PC-9 (cell line): ENCODE results near the gene PIPOX. TPM values are rescaled to one million over a fixed set of nuclear protein-coding genes. Genes with fewer than 3 reads are reported as not detected.

Source experiments
- BruUV-seq: library from RNA; stranded (reverse); fragments of 400-500 nt; replicated peaks from 2 replicates; lab custom pipeline; 2021; lab: Mats Ljungman, UMichigan
- CTCF ChIA-PET: fragments of 300-600 bp; sonication (Branson Sonifier 250); formaldehyde crosslinking; loops from one replicate; lab custom pipeline; 2022; ENCODE audit warnings: antibody characterized with exemption; lab: Charles Lee
- POLR2A ChIA-PET: fragments of 300-600 bp; sonication (Branson Sonifier 250); formaldehyde crosslinking; loops from one replicate; lab custom pipeline; 2022; ENCODE audit warnings: antibody characterized with exemption; ENCODE audit not compliant: unreplicated experiment; lab: Charles Lee
- DNase-seq, 2 experiments: peaks; one replicate each; pipeline versions ENCODE4 v3.0.0 to v3.0.0-alpha.2; 2015 to 2022; ENCODE audit warnings: mixed read lengths in 1 of 2
- H2AFZ ChIP-seq: fragments of 200-600 bp; sonication (generic); 2 replicates; pipeline ENCODE4 v1.8.1; 2017; ENCODE audit warnings: antibody characterized with exemption
- H3F3A ChIP-seq: fragments of 200-600 bp; sonication (generic); 2 replicates; pipeline ENCODE4 v1.8.1; 2017; ENCODE audit warnings: antibody characterized with exemption, mild to moderate bottlenecking, low read depth; ENCODE audit not compliant: insufficient read depth
- H3K27ac ChIP-seq: fragments of 200-600 bp; sonication (generic); 2 replicates; pipeline ENCODE4 v1.6.1; 2016; ENCODE audit warnings: mixed run types
- H3K27me3 ChIP-seq: fragments of 200-600 bp; sonication (generic); 2 replicates; pipeline ENCODE4 v1.6.1; 2016; ENCODE audit warnings: low read depth, mixed run types; ENCODE audit not compliant: insufficient read depth
- H3K36me3 ChIP-seq: fragments of 200-600 bp; sonication (generic); 2 replicates; pipeline ENCODE4 v1.6.1; 2016; ENCODE audit warnings: low read depth, mixed run types
- H3K4me1 ChIP-seq: fragments of 200-600 bp; sonication (generic); replicated peaks from 2 replicates; pipeline ENCODE4 v1.6.1; 2016; ENCODE audit warnings: mixed run types; ENCODE audit not compliant: insufficient read depth
- H3K4me2 ChIP-seq: fragments of 200-600 bp; sonication (generic); 2 replicates; pipeline ENCODE4 v1.6.1; 2017; ENCODE audit warnings: mixed run types
- H3K4me3 ChIP-seq: fragments of 200-600 bp; sonication (generic); 2 replicates; pipeline ENCODE4 v1.6.1; 2016; ENCODE audit warnings: mixed run types
- H3K79me2 ChIP-seq: fragments of 200-600 bp; sonication (generic); 2 replicates; pipeline ENCODE4 v1.6.1; 2017; ENCODE audit warnings: low read depth, mixed run types
- H3K9me2 ChIP-seq: fragments of 200-600 bp; sonication (generic); 2 replicates; pipeline ENCODE4 v1.8.1; 2017; ENCODE audit warnings: mild to moderate bottlenecking; ENCODE audit not compliant: insufficient read depth
- H3K9me3 ChIP-seq: fragments of 200-600 bp; sonication (generic); 2 replicates; pipeline ENCODE4 v1.8.1; 2016; ENCODE audit warnings: low read depth; ENCODE audit not compliant: insufficient read depth
- H4K20me1 ChIP-seq: fragments of 200-600 bp; sonication (generic); 2 replicates; pipeline ENCODE4 v1.8.1; 2017; ENCODE audit not compliant: insufficient read depth
- CTCF ChIP-seq: fragments of 200-600 bp; sonication (generic); conservative IDR thresholded peaks from 2 replicates; pipeline ENCODE4 v1.6.1; 2017; ENCODE audit warnings: mixed run types, antibody characterized with exemption, mild to moderate bottlenecking, moderate library complexity
- EZH2 ChIP-seq: fragments of 200-600 bp; sonication (generic); IDR thresholded peaks from 2 replicates; pipeline ENCODE4 v1.8.0; 2017; ENCODE audit warnings: antibody characterized with exemption, low read depth
- intact Hi-C: fragments of 100-400 bp; cut with micrococcal nuclease; formaldehyde crosslinking; loops from one replicate; pipeline ENCODE4 v1.10.0; 2022; ENCODE audit not compliant: unreplicated experiment
- total RNA-seq: library from RNA; stranded (reverse); gene quantifications from 2 replicates; pipeline ENCODE4 v1.2.3, GENCODE V29; 2021

Gene PIPOX
- total RNA-seq, 1 experiment from 2014 or later = 2.8 TPM

DNA sequence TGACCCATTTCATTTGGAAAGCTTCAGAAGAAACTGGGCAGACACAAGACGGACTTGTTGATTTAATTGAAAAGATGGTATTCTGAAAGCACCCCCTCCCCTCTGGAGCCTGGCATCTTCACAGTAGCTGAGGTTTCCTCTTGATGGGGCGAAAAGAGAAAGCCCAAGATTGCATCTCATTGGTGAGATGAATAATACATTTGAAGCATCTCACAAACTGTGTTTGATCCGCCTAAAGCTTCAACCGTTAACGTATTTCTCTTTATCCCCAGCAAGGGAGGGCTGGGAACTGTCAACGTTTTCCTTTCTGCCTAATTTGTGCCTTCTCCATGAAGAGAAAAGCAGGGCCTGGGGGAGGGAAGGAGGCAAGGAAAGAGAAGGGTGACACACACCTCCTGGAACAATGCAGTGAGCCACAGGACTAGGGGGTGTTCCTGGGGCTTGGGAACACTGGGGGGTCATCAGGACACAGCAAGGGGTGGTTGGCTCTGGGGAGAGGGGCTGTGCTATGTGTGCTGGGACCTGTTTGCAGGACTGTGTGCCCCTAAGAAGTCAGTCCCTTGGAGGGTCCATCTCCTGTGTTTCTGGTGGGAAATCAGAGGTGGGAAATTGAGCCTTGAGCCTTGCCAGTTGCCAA lies 18.5 kb upstream of the PIPOX start:
- no peak overlapping the region for H3K27ac ChIP-seq
- no TSS peak for BruUV-seq

GRCh38 chr17:29031488-29031887 lies 11.5 kb upstream of the PIPOX start:
- Histone ChIP-seq H3K36me3 (no peaks in the 10 kb centered on the region), H3K9me3 (peaks cover 10% of the 10 kb centered on the region; the same call in 1 of the 2 replicates), H4K20me1 (no peaks in the 10 kb centered on the region), H3K4me3 (no peak overlapping the region), H3K27me3 (peaks cover 99% of the 10 kb centered on the region), H3F3A (no peaks in the 10 kb centered on the region), H3K4me1 (no peaks in the 10 kb centered on the region), H3K4me2 (no peak overlapping the region), H3K9me2 (no peaks in the 10 kb centered on the region), H3K79me2 (no peaks in the 10 kb centered on the region), H3K27ac (no peak overlapping the region), H2AFZ (no peak overlapping the region)
- BruUV-seq = no TSS peak
- ChIA-PET POLR2A (no interaction called here), CTCF (interaction anchor here (0.7 kb wide), 1 partner anchor 109 kb away, joined by 10 read pairs; no protein-coding TSS in a partner anchor)
- intact Hi-C loops = no loop called here
- TF ChIP-seq EZH2 = no peak
- no peak for DNase-seq

More for the DNA sequence above, 18.5 kb upstream of the PIPOX start:
- TF ChIP-seq EZH2 = no peak
- TF ChIP-seq CTCF = no peak
- no peaks in the 10 kb centered on the region; the same call in 1 of the 2 replicates for H4K20me1 ChIP-seq
- no peaks in the 10 kb centered on the region for H3F3A ChIP-seq
- H2AFZ ChIP-seq = no peak overlapping the region
- H3K36me3 ChIP-seq = no peaks in the 10 kb centered on the region
- H3K9me3 ChIP-seq = no peaks in the 10 kb centered on the region
- H3K4me3 ChIP-seq = no peak overlapping the region
- no peaks in the 10 kb centered on the region for H3K79me2 ChIP-seq
- ChIA-PET POLR2A (no interaction called here), CTCF (no interaction called here)
- no peak overlapping the region for H3K4me2 ChIP-seq
- H3K27me3 ChIP-seq = peaks cover 95% of the 10 kb centered on the region
- no peak for DNase-seq
- no peaks in the 10 kb centered on the region for H3K4me1 ChIP-seq
- intact Hi-C loops = no loop called here
- no peaks in the 10 kb centered on the region for H3K9me2 ChIP-seq

- Histone ChIP-seq H3K79me2 (no peaks in the 10 kb centered on the region), H3K27ac (no peak overlapping the region), H3K4me2 (no peak overlapping the region), H4K20me1 (no peaks in the 10 kb centered on the region), H3K9me2 (no peaks in the 10 kb centered on the region), H3K9me3 (peaks cover 10% of the 10 kb centered on the region; the same call in 1 of the 2 replicates), H3K27me3 (peaks cover 100% of the 10 kb centered on the region), H3K4me3 (no peak overlapping the region), H2AFZ (no peak overlapping the region), H3K4me1 (no peaks in the 10 kb centered on the region), H3K36me3 (no peaks in the 10 kb centered on the region), H3F3A (no peaks in the 10 kb centered on the region)
- no peak for DNase-seq
- intact Hi-C loops = no loop called here
- no peak for TF ChIP-seq EZH2
- TF ChIP-seq CTCF = no peak
- BruUV-seq = no TSS peak
- CTCF ChIA-PET = interaction anchor here (0.7 kb wide), 1 partner anchor 108 kb away, joined by 10 read pairs; no protein-coding TSS in a partner anchor
- POLR2A ChIA-PET = no interaction called here
These were observed 10.7 kb upstream of the PIPOX start for GRCh38 chr17:29032013-29032856.
